ENCODE measurements around the gene GANC.
"Not testable (repeated sequence)": the region's sequence is repeated elsewhere in the genome, so short reads cannot be mapped to it uniquely, and the experiment has no call there.

Gene GANC

DNA sequence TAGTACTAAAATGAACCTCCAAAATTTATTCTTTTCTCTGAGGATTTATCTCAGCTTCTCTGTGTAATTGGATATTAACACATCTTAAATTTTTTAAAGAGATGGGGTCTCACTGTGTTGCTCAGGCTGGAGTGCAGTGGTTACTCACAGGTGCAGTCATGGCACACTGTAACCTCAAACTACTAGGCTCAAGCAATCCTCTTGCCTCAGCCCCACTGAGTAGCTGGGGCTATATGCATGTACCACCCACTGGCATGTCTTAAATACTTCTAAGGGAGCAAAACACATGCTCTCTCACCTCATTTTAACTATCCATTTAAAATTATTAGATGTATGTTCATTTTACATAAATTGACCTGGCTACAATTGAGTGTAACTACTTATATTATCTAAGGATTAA lies 11.6 kb downstream of the GANC start:
- no peaks in the 10 kb centered on the region for H3K9me3 ChIP-seq (ENCODE audit: severe bottlenecking)
- no peak overlapping the region for H3K4me3 ChIP-seq (ENCODE audit: low read depth, low read length)
- H3K27ac ChIP-seq: no peak overlapping the region
- H3K27me3 ChIP-seq (ENCODE audit: insufficient read depth, low read depth, severe bottlenecking): no peaks in the 10 kb centered on the region
- TF ChIP-seq, protein P1, sequence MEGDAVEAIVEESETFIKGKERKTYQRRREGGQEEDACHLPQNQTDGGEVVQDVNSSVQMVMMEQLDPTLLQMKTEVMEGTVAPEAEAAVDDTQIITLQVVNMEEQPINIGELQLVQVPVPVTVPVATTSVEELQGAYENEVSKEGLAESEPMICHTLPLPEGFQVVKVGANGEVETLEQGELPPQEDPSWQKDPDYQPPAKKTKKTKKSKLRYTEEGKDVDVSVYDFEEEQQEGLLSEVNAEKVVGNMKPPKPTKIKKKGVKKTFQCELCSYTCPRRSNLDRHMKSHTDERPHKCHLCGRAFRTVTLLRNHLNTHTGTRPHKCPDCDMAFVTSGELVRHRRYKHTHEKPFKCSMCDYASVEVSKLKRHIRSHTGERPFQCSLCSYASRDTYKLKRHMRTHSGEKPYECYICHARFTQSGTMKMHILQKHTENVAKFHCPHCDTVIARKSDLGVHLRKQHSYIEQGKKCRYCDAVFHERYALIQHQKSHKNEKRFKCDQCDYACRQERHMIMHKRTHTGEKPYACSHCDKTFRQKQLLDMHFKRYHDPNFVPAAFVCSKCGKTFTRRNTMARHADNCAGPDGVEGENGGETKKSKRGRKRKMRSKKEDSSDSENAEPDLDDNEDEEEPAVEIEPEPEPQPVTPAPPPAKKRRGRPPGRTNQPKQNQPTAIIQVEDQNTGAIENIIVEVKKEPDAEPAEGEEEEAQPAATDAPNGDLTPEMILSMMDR (IDR thresholded peaks at IDR 0.05; ENCODE audit: low read depth, low read length): no peak
- no peaks in the 10 kb centered on the region for H3K36me3 ChIP-seq
- no peak for DNase-seq

DNA sequence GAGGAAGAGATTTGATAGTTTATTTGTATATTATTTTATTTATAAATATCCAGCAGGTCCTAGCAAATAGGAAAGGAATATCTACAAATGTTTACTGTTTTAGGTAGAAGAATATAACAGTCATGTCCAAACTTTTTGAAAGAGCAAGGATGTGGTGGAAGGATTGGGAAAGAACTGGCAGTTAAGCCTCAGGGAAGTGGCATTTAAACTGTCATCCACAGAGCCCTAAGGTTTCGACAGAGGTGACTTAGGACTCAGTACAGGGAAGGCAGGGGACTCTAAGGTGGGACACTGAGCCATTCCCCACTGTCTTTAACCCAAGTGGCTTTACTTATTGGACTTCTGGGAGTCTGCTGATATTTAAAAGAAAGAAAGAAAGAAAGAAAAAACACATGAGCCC lies 12.0 kb downstream of the GANC start:
- TF ChIP-seq, protein P1 (IDR thresholded peaks at IDR 0.05; ENCODE audit: low read depth, low read length): no peak
- Histone ChIP-seq H3K9me3 (ENCODE audit: severe bottlenecking) (no peaks in the 10 kb centered on the region), H3K36me3 (no peaks in the 10 kb centered on the region), H3K4me3 (ENCODE audit: low read depth, low read length) (no peak overlapping the region), H3K27me3 (ENCODE audit: insufficient read depth, low read depth, severe bottlenecking) (no peaks in the 10 kb centered on the region), H3K27ac (no peak overlapping the region)
- DNase-seq: no peak

DNA sequence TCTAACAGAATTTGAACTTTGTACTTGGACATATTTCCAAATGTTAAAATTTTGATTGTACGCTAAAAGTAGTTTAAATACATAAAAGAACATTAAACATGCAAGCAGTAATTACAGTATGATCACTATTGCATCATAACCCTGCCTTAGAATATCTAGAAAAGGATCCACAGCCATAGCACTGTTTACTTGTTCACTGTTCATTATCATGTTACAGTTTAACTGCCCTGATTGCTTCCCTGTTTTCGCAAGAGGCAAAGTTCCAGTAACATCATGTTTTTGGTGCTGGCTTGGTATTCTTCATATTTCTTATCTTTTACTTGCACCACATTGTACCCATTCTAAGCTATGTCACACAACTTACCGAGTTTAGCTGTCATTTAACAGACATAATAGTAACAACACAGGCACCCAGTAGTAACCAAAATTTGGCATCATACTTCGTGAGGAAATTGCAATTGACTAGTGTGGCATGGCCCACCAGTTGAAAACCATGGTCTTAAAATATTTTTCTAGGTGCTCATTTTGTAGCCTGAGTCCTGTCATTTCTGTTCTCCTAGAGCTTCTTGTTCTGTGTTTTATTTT lies 13.5 kb downstream of the GANC start:
- no peak for DNase-seq
- Histone ChIP-seq H3K4me3 (ENCODE audit: low read depth, low read length) (no peak overlapping the region), H3K27me3 (ENCODE audit: insufficient read depth, low read depth, severe bottlenecking) (no peaks in the 10 kb centered on the region), H3K27ac (no peak overlapping the region), H3K9me3 (ENCODE audit: severe bottlenecking) (no peaks in the 10 kb centered on the region), H3K36me3 (no peaks in the 10 kb centered on the region)
- TF ChIP-seq, protein P1 (IDR thresholded peaks at IDR 0.05; ENCODE audit: low read depth, low read length): no peak

DNA sequence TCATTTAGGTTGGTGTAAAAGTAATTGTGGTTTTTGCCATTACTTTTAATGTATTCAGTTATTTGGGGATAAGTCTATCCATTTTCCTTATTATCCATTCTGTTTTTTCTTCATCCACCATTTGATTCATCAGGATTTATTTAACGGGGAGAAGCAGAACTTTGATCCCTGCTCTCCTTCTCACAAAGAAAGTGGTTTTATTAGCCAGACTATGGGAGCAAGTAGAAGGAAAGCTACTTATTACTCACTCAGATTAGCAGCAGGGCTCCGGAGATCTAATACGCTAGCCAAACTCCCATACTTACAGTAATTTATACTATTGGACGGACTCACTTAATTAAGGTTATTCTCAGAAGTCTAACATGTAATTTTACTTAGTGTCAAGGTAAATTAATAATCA lies 14.9 kb downstream of the GANC start:
- H3K27me3 ChIP-seq (ENCODE audit: insufficient read depth, low read depth, severe bottlenecking): no peaks in the 10 kb centered on the region
- H3K4me3 ChIP-seq (ENCODE audit: low read depth, low read length): no peak overlapping the region
- H3K27ac ChIP-seq: no peak overlapping the region
- no peaks in the 10 kb centered on the region for H3K36me3 ChIP-seq
- no peak for DNase-seq
- H3K9me3 ChIP-seq (ENCODE audit: severe bottlenecking): no peaks in the 10 kb centered on the region
- TF ChIP-seq, protein P1 (IDR thresholded peaks at IDR 0.05; ENCODE audit: low read depth, low read length): no peak

DNA sequence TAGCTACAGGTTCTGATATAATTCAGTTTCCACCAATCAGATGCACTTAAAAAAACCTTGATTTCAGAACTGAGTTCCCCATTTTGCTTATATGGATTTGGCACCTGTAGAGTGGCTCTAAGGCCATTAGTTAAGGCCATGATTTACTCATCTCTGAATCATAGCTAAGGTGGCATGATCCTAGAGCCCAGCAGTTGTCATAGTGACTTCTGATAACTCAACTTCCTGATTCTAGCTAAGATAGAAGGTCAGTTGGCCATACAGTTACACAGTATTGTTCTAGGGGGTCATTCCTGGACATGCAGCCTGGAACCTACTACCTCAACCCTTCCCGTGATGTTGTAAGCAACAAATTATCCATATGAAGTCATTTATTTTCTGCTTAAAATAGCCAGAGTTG lies 16.2 kb downstream of the GANC start:
- TF ChIP-seq, protein P1 (IDR thresholded peaks at IDR 0.05; ENCODE audit: low read depth, low read length): no peak
- Histone ChIP-seq H3K9me3 (ENCODE audit: severe bottlenecking) (no peaks in the 10 kb centered on the region), H3K4me3 (ENCODE audit: low read depth, low read length) (no peak overlapping the region), H3K36me3 (no peaks in the 10 kb centered on the region), H3K27ac (no peak overlapping the region), H3K27me3 (ENCODE audit: insufficient read depth, low read depth, severe bottlenecking) (no peaks in the 10 kb centered on the region)
- DNase-seq: no peak

DNA sequence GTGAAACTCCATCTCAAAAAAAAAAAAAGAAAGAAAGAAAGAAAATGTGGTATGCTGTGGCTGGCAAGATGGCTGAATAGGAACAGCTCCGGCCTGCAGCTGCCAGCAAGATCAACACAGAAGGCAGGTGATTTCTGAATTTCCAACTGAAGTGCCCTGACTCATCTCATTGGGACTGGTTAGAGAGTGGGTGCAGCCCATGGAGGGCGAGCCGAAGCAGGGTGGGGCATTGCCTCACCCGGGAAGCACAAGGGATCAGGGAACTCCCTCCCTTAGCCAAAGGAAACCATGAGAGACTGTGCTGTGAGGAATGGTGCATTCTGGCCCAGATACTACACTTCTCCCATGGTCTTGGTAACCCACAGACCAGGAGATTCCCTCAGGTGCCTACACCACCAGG lies 28.0 kb downstream of the GANC start:
- H3K36me3 ChIP-seq; H3K4me3 ChIP-seq (ENCODE audit: low read depth, low read length); H3K9me3 ChIP-seq (ENCODE audit: severe bottlenecking); H3K27me3 ChIP-seq (ENCODE audit: insufficient read depth, low read depth, severe bottlenecking); DNase-seq; H3K27ac ChIP-seq: not testable (repeated sequence)
